DOHH2 (cell line): ENCODE measurements around the gene TSPAN17.

Source experiments
- H3F3A ChIP-seq: fragments of 200-600 bp; sonication (generic), shearing (Covaris generic); 2 replicates; pipeline ENCODE4 v1.6.0; 2016; ENCODE audit warnings: antibody characterized with exemption, mild to moderate bottlenecking; ENCODE audit not compliant: control insufficient read depth, insufficient read depth
- H3K27ac ChIP-seq: fragments of 200-600 bp; sonication (generic); 2 replicates; pipeline ENCODE4 v1.5.1; 2014; ENCODE audit warnings: low read depth, mild to moderate bottlenecking, low read length, moderate library complexity
- H3K27me3 ChIP-seq: fragments of 200-600 bp; sonication (generic); 2 replicates; pipeline ENCODE4 v1.6.1; 2014; ENCODE audit warnings: mild to moderate bottlenecking, low read length, mixed read lengths; ENCODE audit not compliant: control insufficient read depth
- H3K36me3 ChIP-seq: fragments of 200-600 bp; sonication (generic); 2 replicates; pipeline ENCODE4 v1.6.1; 2014; ENCODE audit warnings: mild to moderate bottlenecking, low read length, moderate library complexity, mixed read lengths; ENCODE audit not compliant: control insufficient read depth
- H3K4me1 ChIP-seq: fragments of 200-600 bp; sonication (generic); 2 replicates; pipeline ENCODE4 v1.6.1; 2014; ENCODE audit warnings: mild to moderate bottlenecking, low read length, mixed read lengths; ENCODE audit not compliant: control insufficient read depth
- H3K4me2 ChIP-seq: fragments of 200-600 bp; sonication (generic); 2 replicates; pipeline ENCODE4 v1.6.0; 2014; ENCODE audit warnings: mild to moderate bottlenecking, low read length, moderate library complexity
- H3K4me3 ChIP-seq: fragments of 200-600 bp; sonication (generic); 2 replicates; pipeline ENCODE4 v1.5.1; 2014; ENCODE audit warnings: mild to moderate bottlenecking, low read length, mixed read lengths
- H3K79me2 ChIP-seq: fragments of 200-600 bp; sonication (generic); 2 replicates; pipeline ENCODE4 v1.6.1; 2014; ENCODE audit warnings: mild to moderate bottlenecking, low read length, mixed read lengths; ENCODE audit not compliant: control insufficient read depth
- H3K9me2 ChIP-seq: fragments of 200-600 bp; sonication (generic); replicated peaks from 2 replicates; pipeline ENCODE4 v1.6.1; 2014; ENCODE audit warnings: mild to moderate bottlenecking, low read length, mixed read lengths; ENCODE audit not compliant: control insufficient read depth
- H3K9me3 ChIP-seq: fragments of 200-600 bp; sonication (generic); 2 replicates; pipeline ENCODE4 v1.6.1; 2014; ENCODE audit warnings: antibody characterized with exemption, low read length, mixed read lengths; ENCODE audit not compliant: control insufficient read depth, insufficient read depth
- H4K20me1 ChIP-seq: fragments of 200-600 bp; sonication (generic); 2 replicates; pipeline ENCODE4 v1.6.0; 2014; ENCODE audit warnings: low read depth, mild to moderate bottlenecking, antibody characterized with exemption, low read length, moderate library complexity; ENCODE audit not compliant: control insufficient read depth, insufficient read depth
- EZH2phosphoT487 ChIP-seq: fragments of 200-600 bp; sonication (generic); IDR thresholded peaks from 2 replicates; pipeline ENCODE4 v1.6.1; 2017; ENCODE audit warnings: borderline replicate concordance, mild to moderate bottlenecking, antibody characterized with exemption, low read length, moderate library complexity, mixed read lengths
- TF ChIP-seq, protein P1 (sequence below): fragments of 200-600 bp; sonication (generic); IDR thresholded peaks from one replicate; pipeline ENCODE4 v1.5.1; 2014; ENCODE audit warnings: antibody characterized with exemption, mild to moderate bottlenecking, low read depth, low read length; ENCODE audit not compliant: poor library complexity, severe bottlenecking

TSPAN17 gene

DNA sequence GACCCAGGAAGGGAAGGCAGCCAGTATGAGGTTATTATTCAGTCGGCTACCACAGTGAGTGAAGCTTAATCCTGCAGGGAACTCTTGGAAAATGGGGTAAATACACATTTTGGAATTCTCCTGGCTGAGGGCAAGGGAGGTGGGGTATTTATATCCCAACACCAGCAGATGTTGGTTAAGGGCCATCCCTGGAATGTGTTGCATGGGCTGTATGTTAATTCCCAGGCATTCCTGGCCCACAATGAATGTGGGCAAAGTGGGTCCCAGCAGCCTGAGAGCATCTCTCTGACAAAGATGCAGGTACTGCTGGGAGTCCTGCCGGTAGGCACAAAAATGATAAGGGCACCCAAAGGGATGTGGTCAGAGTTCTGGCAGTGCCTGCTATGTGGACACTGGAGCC, 34.4 kb upstream of the TSPAN17 start:
- no peaks in the 10 kb centered on the region; the same call in 1 of the 2 replicates for H3K36me3 ChIP-seq
- H3K79me2 ChIP-seq = peaks cover 16% of the 10 kb centered on the region
- H4K20me1 ChIP-seq = peaks cover 8% of the 10 kb centered on the region
- no peak overlapping the region for H3K4me2 ChIP-seq
- no peaks in the 10 kb centered on the region for H3K9me3 ChIP-seq
- H3F3A ChIP-seq = peaks cover 4% of the 10 kb centered on the region; the same call in 1 of the 2 replicates
- H3K4me3 ChIP-seq = no peak overlapping the region
- H3K27ac ChIP-seq = no peak overlapping the region
- no peaks in the 10 kb centered on the region for H3K9me2 ChIP-seq
- TF ChIP-seq, protein P1, sequence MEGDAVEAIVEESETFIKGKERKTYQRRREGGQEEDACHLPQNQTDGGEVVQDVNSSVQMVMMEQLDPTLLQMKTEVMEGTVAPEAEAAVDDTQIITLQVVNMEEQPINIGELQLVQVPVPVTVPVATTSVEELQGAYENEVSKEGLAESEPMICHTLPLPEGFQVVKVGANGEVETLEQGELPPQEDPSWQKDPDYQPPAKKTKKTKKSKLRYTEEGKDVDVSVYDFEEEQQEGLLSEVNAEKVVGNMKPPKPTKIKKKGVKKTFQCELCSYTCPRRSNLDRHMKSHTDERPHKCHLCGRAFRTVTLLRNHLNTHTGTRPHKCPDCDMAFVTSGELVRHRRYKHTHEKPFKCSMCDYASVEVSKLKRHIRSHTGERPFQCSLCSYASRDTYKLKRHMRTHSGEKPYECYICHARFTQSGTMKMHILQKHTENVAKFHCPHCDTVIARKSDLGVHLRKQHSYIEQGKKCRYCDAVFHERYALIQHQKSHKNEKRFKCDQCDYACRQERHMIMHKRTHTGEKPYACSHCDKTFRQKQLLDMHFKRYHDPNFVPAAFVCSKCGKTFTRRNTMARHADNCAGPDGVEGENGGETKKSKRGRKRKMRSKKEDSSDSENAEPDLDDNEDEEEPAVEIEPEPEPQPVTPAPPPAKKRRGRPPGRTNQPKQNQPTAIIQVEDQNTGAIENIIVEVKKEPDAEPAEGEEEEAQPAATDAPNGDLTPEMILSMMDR = no peak
- TF ChIP-seq EZH2phosphoT487 = no peak
- peaks cover 30% of the 10 kb centered on the region for H3K27me3 ChIP-seq
- H3K4me1 ChIP-seq = peaks cover 14% of the 10 kb centered on the region

DNA sequence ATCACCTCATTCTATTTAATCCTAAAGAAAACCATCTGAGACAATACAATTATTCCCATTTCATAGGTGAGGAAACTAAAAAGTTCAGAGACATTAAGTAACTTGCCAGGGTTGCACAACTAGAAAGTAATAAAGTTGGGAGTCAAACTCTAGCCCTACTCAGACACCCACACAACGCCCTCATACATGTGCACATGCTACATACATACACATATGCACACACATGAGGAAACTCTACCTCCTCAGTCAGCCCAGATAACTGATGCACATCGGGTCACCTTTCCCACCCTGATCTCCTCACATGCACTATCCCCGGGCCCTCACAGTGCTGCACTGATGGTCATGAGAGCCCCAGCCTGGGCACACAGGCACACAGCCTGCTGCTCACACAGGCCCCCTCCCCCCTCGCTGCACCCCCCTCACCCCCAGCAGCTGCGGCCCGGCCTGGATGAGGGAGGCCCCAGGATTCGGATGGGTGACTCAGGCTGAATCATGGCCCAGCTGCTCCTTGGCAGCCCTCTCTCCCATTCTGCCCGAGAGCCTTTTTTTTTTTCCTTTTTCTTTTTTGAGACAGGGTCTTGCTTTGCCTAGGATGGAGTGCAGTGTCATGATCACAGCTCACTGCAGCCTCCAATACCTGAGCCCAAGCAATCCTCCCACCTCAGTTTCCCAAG, 32.3 kb upstream of the TSPAN17 start:
- peaks cover 4% of the 10 kb centered on the region; the same call in 1 of the 2 replicates for H3F3A ChIP-seq
- no peak overlapping the region for H3K27ac ChIP-seq
- H3K79me2 ChIP-seq = no peaks in the 10 kb centered on the region
- no peaks in the 10 kb centered on the region for H3K9me2 ChIP-seq
- no peaks in the 10 kb centered on the region for H3K36me3 ChIP-seq
- H3K4me3 ChIP-seq = no peak overlapping the region
- peaks cover 34% of the 10 kb centered on the region for H3K27me3 ChIP-seq
- TF ChIP-seq, protein P1 = no peak
- no peak for TF ChIP-seq EZH2phosphoT487
- no peaks in the 10 kb centered on the region for H3K9me3 ChIP-seq
- H4K20me1 ChIP-seq = no peaks in the 10 kb centered on the region; the same call in 1 of the 2 replicates
- H3K4me1 ChIP-seq = peaks cover 4% of the 10 kb centered on the region; the same call in 1 of the 2 replicates
- H3K4me2 ChIP-seq = no peak overlapping the region

DNA sequence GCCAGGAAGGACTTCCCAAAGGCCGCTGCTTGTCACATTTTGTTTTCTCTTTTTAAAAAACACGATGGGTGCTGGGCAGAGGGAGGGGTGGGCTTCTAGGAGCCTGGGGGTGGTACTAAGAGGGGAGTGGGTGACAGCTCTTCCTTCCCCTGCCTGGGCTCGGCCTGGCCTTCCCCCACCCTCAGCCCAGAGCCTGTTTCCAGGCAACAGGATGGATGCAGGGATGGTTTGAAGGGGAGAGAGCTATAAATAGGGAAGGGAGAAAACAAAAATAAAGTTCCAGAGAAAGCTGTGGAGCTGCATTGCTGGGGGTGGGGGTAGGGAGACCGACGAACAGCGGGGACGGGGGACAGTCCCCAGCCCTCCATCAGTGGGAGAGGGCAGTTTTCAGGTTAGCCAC, 30.8 kb upstream of the TSPAN17 start:
- Histone ChIP-seq H3K9me3 (no peaks in the 10 kb centered on the region), H3K27ac (no peak overlapping the region), H3K4me2 (no peak overlapping the region), H3K27me3 (peaks cover 32% of the 10 kb centered on the region), H3K4me3 (no peak overlapping the region), H4K20me1 (no peaks in the 10 kb centered on the region; the same call in 1 of the 2 replicates), H3K79me2 (no peaks in the 10 kb centered on the region), H3K9me2 (no peaks in the 10 kb centered on the region), H3K4me1 (no peaks in the 10 kb centered on the region), H3K36me3 (no peaks in the 10 kb centered on the region), H3F3A (no peaks in the 10 kb centered on the region)
- TF ChIP-seq EZH2phosphoT487 = no peak
- TF ChIP-seq, protein P1 = no peak
